Measurements from ENCODE around the gene CAMTA1.

CAMTA1 gene

DNA sequence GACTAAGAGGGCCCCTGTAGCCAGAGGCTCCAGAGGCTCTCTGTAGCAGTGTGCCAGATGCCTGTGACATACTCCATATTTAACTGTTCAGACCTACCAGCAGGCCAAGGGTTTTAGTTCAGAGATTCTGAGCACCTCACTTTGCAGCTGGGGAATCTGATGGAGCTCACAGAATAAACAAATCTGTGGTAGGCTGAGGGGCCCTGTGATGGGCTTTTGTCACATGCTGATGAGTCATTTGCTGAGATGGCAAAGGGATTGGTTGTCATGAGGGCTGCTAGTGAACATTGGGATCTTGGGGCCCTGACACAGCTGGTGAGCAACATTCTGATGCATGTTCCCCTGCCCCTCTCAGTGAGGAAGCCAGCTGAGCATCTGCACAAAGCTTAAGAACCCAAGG lies 482.2 kb downstream of the CAMTA1 start:
- peaks cover 8% of the 10 kb centered on the region; the same call in 1 of the 2 replicates for H3K9me3 ChIP-seq (ENCODE audit: control insufficient read depth, insufficient read depth, low read length)
- no peak overlapping the region for H3K27ac ChIP-seq (ENCODE audit: low read depth, low read length)
- H3K4me1 ChIP-seq (ENCODE audit: control insufficient read depth, insufficient read depth, low read length) = peaks cover 2% of the 10 kb centered on the region; the same call in 1 of the 2 replicates
- no peak overlapping the region for H3K4me3 ChIP-seq (ENCODE audit: low read depth, low read length)
- H3K27me3 ChIP-seq (ENCODE audit: control insufficient read depth, insufficient read depth, low read length) = no peaks in the 10 kb centered on the region
- H3K36me3 ChIP-seq (ENCODE audit: control insufficient read depth, insufficient read depth, low read length) = no peaks in the 10 kb centered on the region
- no peak overlapping the region for H3K9ac ChIP-seq (ENCODE audit: low read depth, low read length)

DNA sequence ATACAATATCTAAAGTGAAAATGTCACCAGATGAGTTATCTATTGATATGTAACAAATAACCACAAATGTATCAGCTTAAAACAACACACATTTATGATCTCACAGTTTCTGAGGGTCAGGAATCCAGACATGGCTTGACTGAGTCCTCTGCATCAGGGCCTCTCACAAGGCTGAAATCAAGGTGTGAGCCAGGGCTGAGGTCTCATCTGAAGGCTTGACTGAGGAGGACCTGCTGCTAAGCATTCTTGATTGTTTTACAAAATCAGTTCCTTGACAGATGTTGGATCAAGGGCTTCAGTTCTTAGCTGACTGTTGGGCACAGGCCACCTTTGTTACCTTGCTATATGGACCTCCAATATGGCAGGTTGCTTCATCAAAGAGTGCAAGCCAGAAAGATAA lies 483.7 kb downstream of the CAMTA1 start:
- Histone ChIP-seq H3K4me3 (ENCODE audit: low read depth, low read length) (no peak overlapping the region), H3K27ac (ENCODE audit: low read depth, low read length) (no peak overlapping the region), H3K27me3 (ENCODE audit: control insufficient read depth, insufficient read depth, low read length) (no peaks in the 10 kb centered on the region), H3K4me1 (ENCODE audit: control insufficient read depth, insufficient read depth, low read length) (peaks cover 2% of the 10 kb centered on the region; the same call in 1 of the 2 replicates), H3K9me3 (ENCODE audit: control insufficient read depth, insufficient read depth, low read length) (peaks cover 8% of the 10 kb centered on the region; the same call in 1 of the 2 replicates), H3K36me3 (ENCODE audit: control insufficient read depth, insufficient read depth, low read length) (no peaks in the 10 kb centered on the region), H3K9ac (ENCODE audit: low read depth, low read length) (no peak overlapping the region)

DNA sequence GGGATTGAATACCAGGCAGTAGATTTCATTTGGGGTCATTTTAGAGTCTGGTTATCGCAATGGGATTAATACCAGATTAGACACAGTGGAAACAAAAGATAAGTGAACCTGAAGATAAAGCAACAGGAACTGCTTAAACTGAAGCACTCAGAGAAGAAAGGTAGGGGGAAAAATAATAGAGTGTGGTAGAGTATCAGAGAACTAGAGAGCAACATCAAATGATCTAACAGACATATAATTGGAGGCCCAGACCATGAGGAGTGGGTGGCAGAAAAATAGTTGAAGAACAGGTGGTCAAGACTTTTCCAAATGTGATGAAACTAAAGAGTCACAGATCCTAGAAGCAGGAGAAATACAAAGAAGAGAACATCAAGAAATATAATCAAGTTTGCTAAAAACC lies 484.3 kb downstream of the CAMTA1 start:
- Histone ChIP-seq H3K27ac (ENCODE audit: low read depth, low read length) (no peak overlapping the region), H3K9me3 (ENCODE audit: control insufficient read depth, insufficient read depth, low read length) (peaks cover 8% of the 10 kb centered on the region; the same call in 1 of the 2 replicates), H3K4me3 (ENCODE audit: low read depth, low read length) (no peak overlapping the region), H3K27me3 (ENCODE audit: control insufficient read depth, insufficient read depth, low read length) (no peaks in the 10 kb centered on the region), H3K9ac (ENCODE audit: low read depth, low read length) (no peak overlapping the region), H3K36me3 (ENCODE audit: control insufficient read depth, insufficient read depth, low read length) (no peaks in the 10 kb centered on the region), H3K4me1 (ENCODE audit: control insufficient read depth, insufficient read depth, low read length) (peaks cover 2% of the 10 kb centered on the region; the same call in 1 of the 2 replicates)

DNA sequence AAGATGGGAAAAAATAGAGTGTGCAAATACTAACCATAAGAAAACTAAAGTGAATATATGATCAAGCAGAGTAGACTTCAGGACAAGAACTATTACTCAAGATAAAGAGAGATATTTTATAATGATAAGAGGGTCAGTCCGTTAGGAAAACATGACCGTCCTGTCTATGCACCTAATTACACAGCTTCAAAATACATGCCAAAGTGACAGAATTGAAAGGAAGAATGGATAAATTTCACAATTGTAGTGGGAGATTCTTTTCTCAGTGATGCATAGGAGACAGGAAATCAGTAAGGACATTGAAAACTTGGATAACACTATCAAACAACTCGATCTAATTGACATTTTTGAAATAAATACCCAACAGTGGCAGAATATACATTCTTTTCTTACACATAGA lies 489.0 kb downstream of the CAMTA1 start:
- no peak overlapping the region for H3K9ac ChIP-seq (ENCODE audit: low read depth, low read length)
- H3K27me3 ChIP-seq (ENCODE audit: control insufficient read depth, insufficient read depth, low read length) = no peaks in the 10 kb centered on the region
- H3K9me3 ChIP-seq (ENCODE audit: control insufficient read depth, insufficient read depth, low read length) = peaks cover 6% of the 10 kb centered on the region; the same call in 1 of the 2 replicates
- no peaks in the 10 kb centered on the region for H3K4me1 ChIP-seq (ENCODE audit: control insufficient read depth, insufficient read depth, low read length)
- H3K27ac ChIP-seq (ENCODE audit: low read depth, low read length) = no peak overlapping the region
- H3K36me3 ChIP-seq (ENCODE audit: control insufficient read depth, insufficient read depth, low read length) = no peaks in the 10 kb centered on the region
- H3K4me3 ChIP-seq (ENCODE audit: low read depth, low read length) = no peak overlapping the region

DNA sequence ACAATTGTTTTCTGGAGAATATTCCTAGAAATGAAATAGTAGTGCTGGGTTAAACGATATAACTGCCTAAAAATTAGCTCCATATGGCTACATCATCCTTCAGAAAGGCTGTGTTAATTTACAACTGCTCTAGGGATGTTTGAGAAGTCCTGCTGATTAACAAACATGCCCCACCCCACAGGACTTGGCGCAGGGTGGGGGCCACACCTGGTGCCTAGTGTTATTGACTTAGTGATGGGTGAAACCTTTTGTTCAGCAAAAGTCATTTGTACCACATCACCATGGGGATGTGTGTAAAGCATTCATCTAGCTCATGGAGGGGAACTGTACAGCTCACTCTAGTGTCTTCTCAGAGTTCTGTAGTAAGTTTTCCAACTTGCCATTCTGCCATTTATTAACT lies 492.8 kb downstream of the CAMTA1 start:
- Histone ChIP-seq H3K27me3 (ENCODE audit: control insufficient read depth, insufficient read depth, low read length) (no peaks in the 10 kb centered on the region), H3K4me3 (ENCODE audit: low read depth, low read length) (no peak overlapping the region), H3K9ac (ENCODE audit: low read depth, low read length) (no peak overlapping the region), H3K27ac (ENCODE audit: low read depth, low read length) (no peak overlapping the region), H3K4me1 (ENCODE audit: control insufficient read depth, insufficient read depth, low read length) (peaks cover 13% of the 10 kb centered on the region), H3K9me3 (ENCODE audit: control insufficient read depth, insufficient read depth, low read length) (no peaks in the 10 kb centered on the region), H3K36me3 (ENCODE audit: control insufficient read depth, insufficient read depth, low read length) (no peaks in the 10 kb centered on the region)

DNA sequence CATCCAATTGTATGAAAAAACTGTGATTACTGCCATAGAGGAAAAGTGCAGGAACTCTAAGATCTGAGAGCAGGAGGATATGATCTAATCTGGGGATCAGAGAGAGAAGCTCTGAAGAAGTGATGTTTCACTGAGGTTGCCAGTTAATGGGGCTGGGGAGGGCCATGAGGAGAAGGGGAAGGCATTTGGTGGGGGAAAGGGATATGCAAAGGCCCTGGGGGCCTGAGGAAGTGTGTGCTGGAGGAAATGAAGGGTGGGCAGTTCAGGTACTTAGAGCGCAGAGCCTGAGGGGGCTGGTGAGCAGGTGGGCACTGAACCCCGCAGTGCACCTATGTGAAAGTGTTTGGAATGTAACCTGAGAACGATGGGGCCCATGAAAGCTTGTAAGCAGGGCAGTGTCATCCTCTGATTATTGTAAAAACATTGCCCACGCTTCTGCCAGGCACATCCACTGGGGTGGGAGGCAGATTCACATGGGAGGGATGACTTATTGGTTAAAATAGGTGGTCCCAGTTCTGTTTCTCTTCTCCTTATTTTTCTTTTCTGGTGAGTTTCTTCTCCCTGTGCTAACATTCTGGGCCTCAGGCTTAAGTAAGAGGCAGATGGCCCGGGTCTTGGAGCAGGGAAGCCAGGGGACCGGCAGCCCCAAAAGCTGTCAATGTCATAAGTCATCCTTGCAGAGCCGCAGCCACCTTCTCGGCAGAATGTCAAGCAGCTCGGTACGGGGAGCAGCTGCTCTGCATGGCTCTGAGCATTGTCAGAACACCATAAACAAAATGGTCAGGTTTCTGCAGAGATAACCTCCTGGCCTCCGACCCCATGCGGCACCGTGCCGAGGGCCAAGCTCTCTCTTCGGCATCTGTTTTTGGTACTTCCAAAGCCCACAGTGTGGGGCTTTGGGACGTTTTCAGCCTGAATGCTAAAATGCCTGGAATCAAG lies 493.8 kb downstream of the CAMTA1 start:
- Histone ChIP-seq H3K4me3 (ENCODE audit: low read depth, low read length) (no peak overlapping the region), H3K27me3 (ENCODE audit: control insufficient read depth, insufficient read depth, low read length) (no peaks in the 10 kb centered on the region), H3K27ac (ENCODE audit: low read depth, low read length) (no peak overlapping the region), H3K36me3 (ENCODE audit: control insufficient read depth, insufficient read depth, low read length) (no peaks in the 10 kb centered on the region), H3K9ac (ENCODE audit: low read depth, low read length) (no peak overlapping the region), H3K9me3 (ENCODE audit: control insufficient read depth, insufficient read depth, low read length) (no peaks in the 10 kb centered on the region), H3K4me1 (ENCODE audit: control insufficient read depth, insufficient read depth, low read length) (peaks cover 13% of the 10 kb centered on the region)

DNA sequence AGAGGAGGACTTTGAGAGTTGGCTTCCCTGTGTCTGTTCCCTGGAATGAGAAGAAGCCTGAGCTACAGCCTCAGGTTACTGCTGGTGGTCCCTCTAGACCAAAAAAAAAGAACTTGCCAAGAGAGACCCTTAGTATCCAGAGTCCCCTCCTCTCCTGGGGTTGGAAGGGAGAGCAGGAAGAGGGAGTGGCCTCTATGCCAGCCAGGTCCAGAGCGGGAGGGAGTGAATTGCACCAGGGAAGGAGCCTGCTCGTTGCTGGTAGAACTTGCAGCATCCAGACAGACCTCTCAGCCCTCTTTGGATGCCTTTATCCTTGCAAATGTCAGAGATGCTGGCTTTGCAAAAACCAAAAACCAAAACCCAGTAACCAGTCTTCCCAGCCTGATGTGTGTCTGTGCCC lies 494.5 kb downstream of the CAMTA1 start:
- H3K9me3 ChIP-seq (ENCODE audit: control insufficient read depth, insufficient read depth, low read length) = no peaks in the 10 kb centered on the region
- H3K27me3 ChIP-seq (ENCODE audit: control insufficient read depth, insufficient read depth, low read length) = no peaks in the 10 kb centered on the region
- no peak overlapping the region for H3K27ac ChIP-seq (ENCODE audit: low read depth, low read length)
- H3K4me3 ChIP-seq (ENCODE audit: low read depth, low read length) = no peak overlapping the region
- H3K36me3 ChIP-seq (ENCODE audit: control insufficient read depth, insufficient read depth, low read length) = no peaks in the 10 kb centered on the region
- H3K9ac ChIP-seq (ENCODE audit: low read depth, low read length) = no peak overlapping the region
- peaks cover 13% of the 10 kb centered on the region for H3K4me1 ChIP-seq (ENCODE audit: control insufficient read depth, insufficient read depth, low read length)

DNA sequence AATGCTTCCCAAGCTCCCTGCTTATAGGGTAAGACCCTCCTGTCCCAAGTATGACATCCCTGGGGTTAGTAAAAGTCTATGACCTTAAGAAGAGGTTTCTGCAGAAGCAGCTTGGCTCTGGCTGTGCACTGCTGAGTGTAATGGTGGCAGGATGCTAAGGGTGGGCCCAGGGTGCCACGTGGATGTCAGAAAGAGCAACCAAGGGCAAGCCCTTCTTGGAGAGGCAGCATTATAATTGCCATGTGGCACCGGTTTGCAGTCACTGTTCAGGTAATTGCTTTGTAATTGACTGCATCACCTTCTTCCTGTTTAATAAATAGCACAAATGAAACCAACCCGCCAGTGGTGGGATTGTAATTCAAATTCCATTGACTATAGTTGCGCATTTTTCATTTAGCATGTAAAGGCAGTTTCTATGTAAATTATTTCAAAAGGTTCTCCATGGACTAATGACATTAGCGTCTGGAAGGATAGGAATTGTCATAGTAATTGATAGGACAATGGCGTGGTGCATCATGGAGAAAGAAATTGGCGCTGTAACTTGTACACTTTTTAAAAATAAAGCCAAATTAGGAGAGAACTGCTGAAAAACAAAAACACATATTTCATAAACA lies 495.2 kb downstream of the CAMTA1 start:
- Histone ChIP-seq H3K9ac (ENCODE audit: low read depth, low read length) (no peak overlapping the region), H3K27ac (ENCODE audit: low read depth, low read length) (no peak overlapping the region), H3K27me3 (ENCODE audit: control insufficient read depth, insufficient read depth, low read length) (no peaks in the 10 kb centered on the region), H3K36me3 (ENCODE audit: control insufficient read depth, insufficient read depth, low read length) (no peaks in the 10 kb centered on the region), H3K4me1 (ENCODE audit: control insufficient read depth, insufficient read depth, low read length) (peaks cover 13% of the 10 kb centered on the region), H3K4me3 (ENCODE audit: low read depth, low read length) (no peak overlapping the region), H3K9me3 (ENCODE audit: control insufficient read depth, insufficient read depth, low read length) (no peaks in the 10 kb centered on the region)

DNA sequence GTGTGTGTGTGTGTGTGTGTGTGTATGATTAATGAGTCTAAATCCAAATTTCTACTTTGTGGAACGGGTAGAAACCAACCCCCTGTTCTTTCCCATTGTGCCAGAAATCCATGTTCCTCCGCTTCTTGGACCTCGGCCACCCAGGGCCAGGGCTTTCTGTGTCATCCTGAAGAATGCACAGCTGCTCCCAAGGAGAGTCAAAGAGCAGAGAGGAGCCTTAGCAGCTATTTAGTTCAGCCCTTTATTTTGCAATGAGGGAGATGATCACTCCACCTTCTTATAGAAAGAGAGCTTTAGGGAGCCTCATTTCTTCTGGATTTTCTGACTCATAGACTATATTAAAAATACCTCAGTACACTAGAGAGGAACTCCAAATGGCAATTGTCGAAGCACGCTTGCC lies 496.6 kb downstream of the CAMTA1 start:
- peaks cover 13% of the 10 kb centered on the region for H3K4me1 ChIP-seq (ENCODE audit: control insufficient read depth, insufficient read depth, low read length)
- no peak overlapping the region for H3K9ac ChIP-seq (ENCODE audit: low read depth, low read length)
- no peaks in the 10 kb centered on the region for H3K27me3 ChIP-seq (ENCODE audit: control insufficient read depth, insufficient read depth, low read length)
- no peak overlapping the region for H3K4me3 ChIP-seq (ENCODE audit: low read depth, low read length)
- H3K27ac ChIP-seq (ENCODE audit: low read depth, low read length) = no peak overlapping the region
- H3K9me3 ChIP-seq (ENCODE audit: control insufficient read depth, insufficient read depth, low read length) = no peaks in the 10 kb centered on the region
- no peaks in the 10 kb centered on the region for H3K36me3 ChIP-seq (ENCODE audit: control insufficient read depth, insufficient read depth, low read length)

DNA sequence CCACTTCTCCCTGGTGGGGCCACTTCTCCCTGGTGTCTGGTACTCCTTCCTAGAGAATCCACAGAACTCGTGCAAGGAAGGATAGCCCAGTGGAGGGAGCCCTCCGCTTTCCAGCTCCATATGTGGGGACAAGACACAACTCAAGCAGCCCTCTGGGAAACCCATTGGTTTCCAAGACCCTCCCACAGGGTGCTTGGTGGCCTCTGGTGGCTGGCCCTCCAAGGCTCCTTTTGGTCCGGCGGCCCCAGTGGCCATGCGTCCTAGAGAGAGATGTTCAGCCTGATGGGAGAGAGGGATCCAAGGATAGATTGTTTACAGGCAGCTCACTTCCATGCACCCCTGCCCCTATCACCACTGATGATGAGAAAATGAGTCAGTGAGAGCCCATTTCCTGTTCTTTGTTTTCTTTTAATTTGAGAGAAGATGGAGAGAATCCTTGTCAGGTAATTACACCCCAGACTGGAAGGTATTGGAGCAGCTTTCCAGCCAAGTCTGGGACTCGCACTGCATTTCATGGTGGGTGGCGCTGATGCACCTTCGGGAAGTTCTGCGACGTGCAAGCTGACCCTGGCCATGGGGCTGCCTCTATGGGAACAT lies 499.7 kb downstream of the CAMTA1 start:
- Histone ChIP-seq H3K36me3 (ENCODE audit: control insufficient read depth, insufficient read depth, low read length) (no peaks in the 10 kb centered on the region), H3K27ac (ENCODE audit: low read depth, low read length) (no peak overlapping the region), H3K27me3 (ENCODE audit: control insufficient read depth, insufficient read depth, low read length) (no peaks in the 10 kb centered on the region), H3K9me3 (ENCODE audit: control insufficient read depth, insufficient read depth, low read length) (no peaks in the 10 kb centered on the region), H3K9ac (ENCODE audit: low read depth, low read length) (no peak overlapping the region), H3K4me1 (ENCODE audit: control insufficient read depth, insufficient read depth, low read length) (peaks cover 10% of the 10 kb centered on the region), H3K4me3 (ENCODE audit: low read depth, low read length) (no peak overlapping the region)

All from HUES48 (cell line).